Measurements from ENCODE around the gene HOOK2. TPM values are rescaled to one million over a fixed set of nuclear protein-coding genes. Genes with fewer than 3 reads are reported as not detected.
A peak's percentile ranks its signal among the peaks of the same experiment; 100 is the strongest.

Gene HOOK2
- total and polyA plus RNA-seq, 2 of the 13 experiments (the other 11 are each of a cell fraction or from before 2014, with no cell fraction given), result 9.2 to 12.9 TPM

DNA sequence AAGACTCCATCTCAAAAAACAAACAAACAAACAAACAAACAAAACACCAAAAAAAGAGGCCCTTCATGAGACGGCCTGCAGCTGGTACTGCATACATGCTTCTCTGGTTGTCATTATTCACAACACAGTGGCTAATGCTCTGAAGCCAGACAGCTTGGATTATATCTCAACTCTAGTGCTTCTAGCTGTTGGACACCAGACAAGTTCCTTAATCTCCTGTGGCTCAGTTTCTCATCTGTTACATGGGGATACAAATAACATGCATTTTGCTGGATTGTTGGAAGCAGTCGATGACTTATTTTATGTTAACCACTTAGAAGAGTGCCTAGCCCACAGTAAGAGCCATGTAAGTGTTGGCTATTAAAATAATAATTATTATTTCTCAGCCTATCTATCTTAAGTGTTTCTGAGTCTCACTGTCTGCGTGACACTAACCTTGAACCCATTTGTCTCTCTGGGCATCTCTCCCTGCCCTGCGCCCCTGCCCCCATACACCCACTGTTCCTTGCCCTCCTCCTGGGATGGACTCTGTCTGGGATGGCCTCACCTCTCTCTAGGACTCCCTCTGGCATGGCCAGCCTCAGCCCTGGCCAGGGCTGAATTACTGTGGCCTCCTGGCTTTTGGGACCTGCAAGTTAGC, 12.8 kb upstream of the HOOK2 start:
- in situ Hi-C loops (cut with HindIII; ENCODE audit: extremely low pct_ligation_motif_present, low pct_unique_long_range_greater_than_20kb) (no loop called here), intact Hi-C loops (cut with micrococcal nuclease; ENCODE audit: unreplicated experiment) (no loop called here)
- ATAC-seq (no peak), FAIRE-seq (no peak), DNase-seq (ENCODE audit: low spot score) (no peak)
- H3K9me3 ChIP-seq (ENCODE audit: low read length), result no peaks in the 10 kb centered on the region
- H3K79me2 ChIP-seq (ENCODE audit: insufficient read depth, low read length), result peaks cover 8% of the 10 kb centered on the region
- ChIA-PET POLR2A (interaction anchor here (1.4 to 1.9 kb wide), 5 partner anchors 10 to 65 kb away, joined by 3 to 21 read pairs (median 5); partner anchors contain the start of genes GET3 and TNPO2), CTCF (ENCODE audit: low intra/inter-chr PET ratio, low total read pairs) (no interaction called here)
- 14% methylated on average over 4 of the region's 4 CpGs for WGBS (ENCODE audit: low lambda C conversion rate)
- BruUV-seq (replicated peaks), result no TSS peak
- H3K4me1 ChIP-seq (ENCODE audit: insufficient read depth, low read length), result peaks cover 72% of the 10 kb centered on the region
- no peaks in the 10 kb centered on the region for H4K20me1 ChIP-seq (ENCODE audit: insufficient read depth, low read length)
- H3K27ac ChIP-seq (ENCODE audit: extremely low read length, insufficient read depth, low read length), result no peak overlapping the region
- H3K27me3 ChIP-seq (ENCODE audit: control insufficient read depth in 1 of 2, insufficient read depth in 2 of 2, low read length in 2 of 2), result no peaks in the 10 kb centered on the region; a peak in 2 of 5 replicates
- H3K9ac ChIP-seq (ENCODE audit: insufficient read depth, low read depth, low read length), result peak overlapping the region; percentile 89; the same call in 1 of the 2 replicates
- H3K4me2 ChIP-seq (ENCODE audit: low read depth, low read length), result peak overlapping the region; percentile 99
- H3K4me3 ChIP-seq (replicated peaks in 1 of 3; ENCODE audit: insufficient read depth in 1 of 3, low read depth in 2 of 3, low read length in 3 of 3), result peak overlapping the region in 2 of 3 experiments; percentile 47 to 87; a peak in 4 of 6 replicates
- no peaks in the 10 kb centered on the region for H3K36me3 ChIP-seq (replicated peaks in 1 of 2; ENCODE audit: control insufficient read depth in 1 of 2, insufficient read depth in 2 of 2, low read length in 2 of 2)
- no peak overlapping the region for H2AFZ ChIP-seq (ENCODE audit: low read length)
- TF ChIP-seq ZNF709 (CRISPR knock-in tag; IDR thresholded peaks at IDR 0.05) (no peak), LCORL (IDR thresholded peaks at IDR 0.05) (no peak), LCORL (CRISPR knock-in tag; IDR thresholded peaks at IDR 0.05) (0 out of 2 replicates have a peak, but pooled peaks have one; percentile 58), ZNF589 (CRISPR knock-in tag; conservative IDR thresholded peaks at IDR 0.05) (peak; percentile 55; the same call in 1 of the 2 replicates), TEAD3 (CRISPR knock-in tag; optimal IDR thresholded peaks at IDR 0.05; ENCODE audit: borderline replicate concordance) (no peak), RCOR2 (CRISPR knock-in tag; IDR thresholded peaks at IDR 0.05) (no peak), MLLT10 (CRISPR knock-in tag; IDR thresholded peaks at IDR 0.05) (no peak), SMAD1 (CRISPR knock-in tag; IDR thresholded peaks at IDR 0.05; ENCODE audit: borderline replicate concordance, low read depth) (no peak), MZF1 (CRISPR knock-in tag; IDR thresholded peaks at IDR 0.05; ENCODE audit: borderline replicate concordance) (no peak), DNMT1 (CRISPR knock-in tag; IDR thresholded peaks at IDR 0.05) (no peak), CBX1 (IDR thresholded peaks at IDR 0.05; ENCODE audit: low read depth) (no peak), HDAC1 (CRISPR knock-in tag; IDR thresholded peaks at IDR 0.05) (no peak)
- TF ChIP-seq, protein P1, sequence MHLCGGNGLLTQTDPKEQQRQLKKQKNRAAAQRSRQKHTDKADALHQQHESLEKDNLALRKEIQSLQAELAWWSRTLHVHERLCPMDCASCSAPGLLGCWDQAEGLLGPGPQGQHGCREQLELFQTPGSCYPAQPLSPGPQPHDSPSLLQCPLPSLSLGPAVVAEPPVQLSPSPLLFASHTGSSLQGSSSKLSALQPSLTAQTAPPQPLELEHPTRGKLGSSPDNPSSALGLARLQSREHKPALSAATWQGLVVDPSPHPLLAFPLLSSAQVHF (CRISPR knock-in tag; IDR thresholded peaks at IDR 0.05), result no peak
- TF ChIP-seq, protein P2, sequence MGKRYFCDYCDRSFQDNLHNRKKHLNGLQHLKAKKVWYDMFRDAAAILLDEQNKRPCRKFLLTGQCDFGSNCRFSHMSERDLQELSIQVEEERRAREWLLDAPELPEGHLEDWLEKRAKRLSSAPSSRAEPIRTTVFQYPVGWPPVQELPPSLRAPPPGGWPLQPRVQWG (CRISPR knock-in tag; IDR thresholded peaks at IDR 0.05; ENCODE audit: borderline replicate concordance, low read depth), result no peak
- TF ChIP-seq, protein P3, sequence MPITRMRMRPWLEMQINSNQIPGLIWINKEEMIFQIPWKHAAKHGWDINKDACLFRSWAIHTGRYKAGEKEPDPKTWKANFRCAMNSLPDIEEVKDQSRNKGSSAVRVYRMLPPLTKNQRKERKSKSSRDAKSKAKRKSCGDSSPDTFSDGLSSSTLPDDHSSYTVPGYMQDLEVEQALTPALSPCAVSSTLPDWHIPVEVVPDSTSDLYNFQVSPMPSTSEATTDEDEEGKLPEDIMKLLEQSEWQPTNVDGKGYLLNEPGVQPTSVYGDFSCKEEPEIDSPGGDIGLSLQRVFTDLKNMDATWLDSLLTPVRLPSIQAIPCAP (CRISPR knock-in tag; IDR thresholded peaks at IDR 0.05; ENCODE audit: low read depth), result no peak
- TF ChIP-seq, protein P4, sequence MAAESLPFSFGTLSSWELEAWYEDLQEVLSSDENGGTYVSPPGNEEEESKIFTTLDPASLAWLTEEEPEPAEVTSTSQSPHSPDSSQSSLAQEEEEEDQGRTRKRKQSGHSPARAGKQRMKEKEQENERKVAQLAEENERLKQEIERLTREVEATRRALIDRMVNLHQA (CRISPR knock-in tag; IDR thresholded peaks at IDR 0.05), result no peak
- TF ChIP-seq, protein P5, sequence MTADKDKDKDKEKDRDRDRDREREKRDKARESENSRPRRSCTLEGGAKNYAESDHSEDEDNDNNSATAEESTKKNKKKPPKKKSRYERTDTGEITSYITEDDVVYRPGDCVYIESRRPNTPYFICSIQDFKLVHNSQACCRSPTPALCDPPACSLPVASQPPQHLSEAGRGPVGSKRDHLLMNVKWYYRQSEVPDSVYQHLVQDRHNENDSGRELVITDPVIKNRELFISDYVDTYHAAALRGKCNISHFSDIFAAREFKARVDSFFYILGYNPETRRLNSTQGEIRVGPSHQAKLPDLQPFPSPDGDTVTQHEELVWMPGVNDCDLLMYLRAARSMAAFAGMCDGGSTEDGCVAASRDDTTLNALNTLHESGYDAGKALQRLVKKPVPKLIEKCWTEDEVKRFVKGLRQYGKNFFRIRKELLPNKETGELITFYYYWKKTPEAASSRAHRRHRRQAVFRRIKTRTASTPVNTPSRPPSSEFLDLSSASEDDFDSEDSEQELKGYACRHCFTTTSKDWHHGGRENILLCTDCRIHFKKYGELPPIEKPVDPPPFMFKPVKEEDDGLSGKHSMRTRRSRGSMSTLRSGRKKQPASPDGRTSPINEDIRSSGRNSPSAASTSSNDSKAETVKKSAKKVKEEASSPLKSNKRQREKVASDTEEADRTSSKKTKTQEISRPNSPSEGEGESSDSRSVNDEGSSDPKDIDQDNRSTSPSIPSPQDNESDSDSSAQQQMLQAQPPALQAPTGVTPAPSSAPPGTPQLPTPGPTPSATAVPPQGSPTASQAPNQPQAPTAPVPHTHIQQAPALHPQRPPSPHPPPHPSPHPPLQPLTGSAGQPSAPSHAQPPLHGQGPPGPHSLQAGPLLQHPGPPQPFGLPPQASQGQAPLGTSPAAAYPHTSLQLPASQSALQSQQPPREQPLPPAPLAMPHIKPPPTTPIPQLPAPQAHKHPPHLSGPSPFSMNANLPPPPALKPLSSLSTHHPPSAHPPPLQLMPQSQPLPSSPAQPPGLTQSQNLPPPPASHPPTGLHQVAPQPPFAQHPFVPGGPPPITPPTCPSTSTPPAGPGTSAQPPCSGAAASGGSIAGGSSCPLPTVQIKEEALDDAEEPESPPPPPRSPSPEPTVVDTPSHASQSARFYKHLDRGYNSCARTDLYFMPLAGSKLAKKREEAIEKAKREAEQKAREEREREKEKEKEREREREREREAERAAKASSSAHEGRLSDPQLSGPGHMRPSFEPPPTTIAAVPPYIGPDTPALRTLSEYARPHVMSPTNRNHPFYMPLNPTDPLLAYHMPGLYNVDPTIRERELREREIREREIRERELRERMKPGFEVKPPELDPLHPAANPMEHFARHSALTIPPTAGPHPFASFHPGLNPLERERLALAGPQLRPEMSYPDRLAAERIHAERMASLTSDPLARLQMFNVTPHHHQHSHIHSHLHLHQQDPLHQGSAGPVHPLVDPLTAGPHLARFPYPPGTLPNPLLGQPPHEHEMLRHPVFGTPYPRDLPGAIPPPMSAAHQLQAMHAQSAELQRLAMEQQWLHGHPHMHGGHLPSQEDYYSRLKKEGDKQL (CRISPR knock-in tag; IDR thresholded peaks at IDR 0.05; ENCODE audit: low read depth), result no peak

Data from HepG2 (cell line).